Activated naive CD4-positive, alpha-beta T cell treated with Interleukin-2 at 50 U/mL for 16 hours (primary cell): Measurements from ENCODE around the gene HIVEP3.

Source experiments
- DNase-seq: peaks from one replicate; pipeline ENCODE4 v3.0.0-alpha.2; 2020

HIVEP3 gene

DNA sequence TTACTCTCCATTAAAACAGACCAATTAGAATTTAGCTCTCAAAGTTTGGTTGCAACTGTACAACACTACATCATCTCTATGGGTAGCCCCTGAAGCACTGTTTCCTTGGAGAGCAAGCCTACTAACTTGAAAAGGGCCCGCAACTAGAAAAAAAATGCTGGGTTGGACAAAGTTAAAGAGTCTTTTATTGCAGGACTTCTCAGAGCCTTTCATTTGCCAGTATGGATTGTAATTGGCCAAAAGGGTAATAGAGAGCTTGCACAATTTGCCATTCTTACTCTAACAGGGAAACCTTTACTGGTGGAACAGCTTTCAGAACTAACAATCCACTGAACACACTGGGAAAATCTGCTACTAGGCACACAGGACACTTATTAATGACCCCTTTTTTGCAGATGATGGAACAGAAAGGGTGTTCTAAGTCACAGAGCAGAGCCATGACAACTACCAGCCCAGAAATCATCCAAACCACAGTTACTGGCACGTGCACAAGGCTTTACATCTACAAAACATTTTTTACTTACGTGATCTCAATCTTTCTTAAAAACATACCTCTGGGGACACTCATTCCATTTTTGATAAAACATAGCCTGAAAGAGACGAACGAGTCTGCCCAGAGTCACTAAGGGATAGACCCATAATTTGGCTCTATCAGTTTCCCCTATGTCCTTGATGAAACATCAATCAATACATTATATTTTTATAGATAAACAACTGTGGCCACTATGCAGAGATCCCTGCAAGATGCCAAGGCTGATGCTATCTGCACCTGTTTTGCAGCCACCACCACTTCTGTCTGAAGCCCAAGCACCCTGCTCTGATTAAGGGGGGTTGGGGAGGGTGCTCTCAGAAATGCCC is 257.9 kb downstream of the HIVEP3 start:
- no peak for DNase-seq

DNA sequence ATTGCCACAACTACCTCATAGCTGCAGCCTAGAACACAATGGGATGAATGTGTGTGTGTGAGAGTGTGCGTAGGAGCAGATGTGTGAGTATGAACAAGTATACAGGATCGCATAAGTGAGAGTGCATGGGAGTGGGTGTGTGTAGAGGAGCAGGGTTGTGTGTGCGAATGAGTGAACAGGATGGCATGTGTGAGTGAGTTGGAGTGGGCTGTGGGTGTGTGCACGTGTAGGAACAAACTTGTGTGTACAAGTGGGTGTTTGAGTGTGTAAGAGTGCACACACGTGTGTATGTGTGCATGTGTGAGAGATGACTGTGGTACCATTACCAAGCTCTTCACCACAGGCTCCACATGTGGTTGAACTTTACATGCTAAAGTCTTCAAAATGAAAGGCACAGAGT is 258.8 kb downstream of the HIVEP3 start:
- no peak for DNase-seq

- no peak for DNase-seq
Measured at GRCh38 chr1:41659159-41659495, 259.6 kb downstream of the HIVEP3 start.

DNA sequence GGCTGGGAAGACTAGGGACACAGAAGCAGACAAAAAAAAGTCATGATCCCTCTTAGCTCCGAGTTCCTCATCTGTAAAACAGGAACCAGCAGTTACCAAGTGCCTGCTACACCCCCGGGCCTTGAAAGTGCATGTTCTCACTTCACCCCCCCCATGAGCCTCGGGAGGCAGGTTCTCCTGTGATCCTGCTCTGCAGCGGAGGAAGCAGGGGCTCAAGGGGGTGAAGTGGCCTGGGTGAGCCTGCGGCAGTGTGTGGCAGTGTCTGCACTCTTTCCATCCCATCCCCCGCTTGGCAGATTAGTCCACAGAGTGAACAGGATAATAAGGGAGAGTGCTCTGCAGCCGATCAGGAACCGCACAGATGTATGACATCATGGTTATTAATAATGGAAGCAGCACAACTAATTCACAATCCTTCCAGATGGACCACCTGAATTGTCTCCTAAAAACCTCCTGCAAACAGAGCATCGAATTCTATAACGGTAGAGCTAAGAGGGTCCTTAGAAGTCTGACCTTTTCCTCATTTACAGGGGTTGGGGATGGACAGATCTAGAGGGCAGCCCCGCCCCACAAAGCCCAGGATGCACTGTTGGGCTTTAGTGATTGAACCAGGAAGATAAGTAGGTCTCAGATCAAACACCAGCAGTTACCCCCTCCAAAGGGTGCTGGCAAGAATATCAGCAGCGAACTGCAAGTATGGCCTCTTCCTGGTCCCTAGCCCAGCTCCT is 260.1 kb downstream of the HIVEP3 start:
- DNase-seq = no peak

- DNase-seq = no peak
Measured at GRCh38 chr1:41657679-41658295, 260.9 kb downstream of the HIVEP3 start.

- no peak for DNase-seq
Measured at GRCh38 chr1:41656825-41657500, 261.8 kb downstream of the HIVEP3 start.

GRCh38 chr1:41656068-41656467 is 262.7 kb downstream of the HIVEP3 start:
- DNase-seq = no peak

GRCh38 chr1:41655632-41656031 is 263.1 kb downstream of the HIVEP3 start:
- no peak for DNase-seq

- no peak for DNase-seq
Measured at GRCh38 chr1:41653574-41653973, 265.1 kb downstream of the HIVEP3 start.

GRCh38 chr1:41652384-41653265 is 266.1 kb downstream of the HIVEP3 start:
- DNase-seq = no peak

DNA sequence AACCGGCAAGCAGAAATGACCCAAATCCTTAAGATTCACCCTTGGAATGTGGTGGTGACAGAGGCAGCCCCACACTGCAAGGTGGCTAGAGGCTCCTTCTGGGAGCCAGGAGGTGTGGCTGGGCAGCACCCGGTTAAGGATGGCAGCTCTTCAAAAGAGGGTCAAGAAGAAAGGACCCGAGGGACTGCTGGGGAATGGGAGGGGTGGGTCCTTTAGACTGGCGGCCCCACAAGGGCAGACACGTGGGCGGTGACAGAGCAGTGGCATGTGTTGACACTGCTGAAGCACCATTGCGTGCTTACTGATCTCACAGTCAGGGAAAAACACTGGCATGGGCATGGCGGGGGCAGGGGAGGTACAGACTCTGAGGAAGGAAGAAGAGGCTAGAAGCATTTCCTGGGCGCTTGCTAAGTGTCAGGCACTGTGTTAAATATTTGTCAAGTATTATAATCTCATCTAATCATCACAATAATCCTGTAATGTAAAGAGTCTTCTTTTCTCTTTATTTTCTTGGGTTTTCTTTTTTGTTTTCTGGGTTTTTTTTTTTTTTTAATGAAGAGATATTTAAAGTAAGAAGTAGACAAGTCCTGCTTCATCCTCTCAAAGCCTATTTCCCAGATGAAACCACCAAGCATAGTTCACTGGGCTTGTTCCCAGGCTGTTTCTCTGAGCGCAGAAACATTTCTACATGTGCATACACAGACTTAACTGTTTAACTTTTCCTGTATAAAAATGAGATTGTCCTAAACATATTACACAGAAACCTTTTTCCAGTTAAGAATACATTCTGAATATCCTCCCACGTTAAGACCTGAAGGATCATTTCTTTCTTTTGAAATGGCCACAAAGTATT is 268.5 kb downstream of the HIVEP3 start:
- peak; percentile 39 for DNase-seq

DNA sequence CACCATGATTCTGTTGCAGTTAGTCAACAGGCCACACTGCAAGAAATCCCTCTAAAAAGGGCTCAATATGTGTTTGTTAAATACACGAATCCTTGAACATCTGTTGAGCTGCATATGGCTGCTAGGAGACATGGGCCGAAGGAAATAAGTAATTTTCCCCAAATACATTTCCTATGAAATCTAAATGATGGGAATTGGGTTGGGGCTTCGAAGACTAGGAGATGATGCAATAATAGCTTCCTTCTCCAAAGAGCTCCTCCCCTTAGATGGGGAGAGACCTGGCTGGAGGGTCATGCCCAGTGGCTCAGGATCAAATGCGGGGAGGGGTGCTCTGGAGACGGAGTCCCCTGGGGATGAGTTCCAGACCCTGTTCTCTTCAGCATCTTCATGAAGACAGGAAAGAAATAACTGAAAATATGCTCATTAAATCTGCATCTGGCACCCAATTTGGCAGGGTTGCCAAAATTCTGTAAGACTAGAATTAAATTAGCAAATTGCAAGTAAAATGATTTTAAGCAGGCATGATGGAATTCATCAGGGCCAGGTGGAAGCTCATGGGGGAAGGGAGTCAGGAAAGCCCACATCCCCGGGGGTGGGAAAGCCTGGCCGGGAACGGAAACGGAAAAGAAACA is 269.2 kb downstream of the HIVEP3 start:
- DNase-seq = no peak

GRCh38 chr1:41648844-41649243 is 269.9 kb downstream of the HIVEP3 start:
- DNase-seq = no peak

GRCh38 chr1:41648230-41648629 is 270.5 kb downstream of the HIVEP3 start:
- DNase-seq = no peak

DNA sequence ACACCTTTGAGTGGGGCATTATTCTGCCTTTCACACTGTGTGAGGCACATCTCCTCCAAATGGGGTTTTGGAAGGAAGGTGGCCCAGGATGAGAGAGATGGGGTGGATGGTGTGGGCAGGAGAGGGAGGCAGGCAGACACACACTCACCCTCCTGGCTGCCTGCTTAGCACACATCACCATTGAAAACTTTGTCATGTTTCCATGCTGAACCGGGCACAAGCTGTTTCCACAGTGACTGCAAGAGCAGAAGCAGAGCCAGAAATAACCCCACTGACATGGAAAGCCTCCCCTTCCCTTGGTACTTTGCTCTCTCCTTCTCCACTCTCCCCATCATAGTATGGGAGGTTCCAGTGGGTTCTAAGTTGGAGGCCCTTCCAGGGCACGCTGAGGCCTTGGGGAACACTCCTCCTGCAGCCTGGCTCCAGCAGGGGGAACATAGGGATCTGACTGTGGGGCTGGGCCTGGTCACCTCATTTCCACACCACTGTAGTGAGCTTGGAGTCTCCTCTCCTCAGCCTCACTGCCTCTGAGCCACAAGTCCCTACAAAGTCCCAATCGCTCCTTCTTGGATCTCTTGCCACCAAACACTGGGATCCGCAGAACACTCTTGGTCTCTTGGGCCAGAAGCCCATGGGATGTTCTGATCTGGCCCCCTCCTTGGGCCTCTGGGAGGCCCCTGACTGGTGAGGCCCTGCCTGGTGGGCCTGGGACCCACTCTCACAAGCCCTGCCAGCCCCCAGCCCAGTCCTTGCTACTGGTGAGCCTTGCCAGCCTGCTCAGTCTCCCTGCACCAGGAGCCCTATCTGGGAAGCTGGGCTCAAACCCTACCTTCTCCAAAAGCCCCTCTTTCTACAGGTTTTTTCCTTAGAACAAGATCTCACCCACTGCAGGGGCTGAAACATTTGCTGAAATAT is 271.2 kb downstream of the HIVEP3 start:
- DNase-seq = no peak

GRCh38 chr1:41646186-41646585 is 272.5 kb downstream of the HIVEP3 start:
- no peak for DNase-seq

- no peak for DNase-seq
Measured at GRCh38 chr1:41645062-41645461, 273.7 kb downstream of the HIVEP3 start.

DNA sequence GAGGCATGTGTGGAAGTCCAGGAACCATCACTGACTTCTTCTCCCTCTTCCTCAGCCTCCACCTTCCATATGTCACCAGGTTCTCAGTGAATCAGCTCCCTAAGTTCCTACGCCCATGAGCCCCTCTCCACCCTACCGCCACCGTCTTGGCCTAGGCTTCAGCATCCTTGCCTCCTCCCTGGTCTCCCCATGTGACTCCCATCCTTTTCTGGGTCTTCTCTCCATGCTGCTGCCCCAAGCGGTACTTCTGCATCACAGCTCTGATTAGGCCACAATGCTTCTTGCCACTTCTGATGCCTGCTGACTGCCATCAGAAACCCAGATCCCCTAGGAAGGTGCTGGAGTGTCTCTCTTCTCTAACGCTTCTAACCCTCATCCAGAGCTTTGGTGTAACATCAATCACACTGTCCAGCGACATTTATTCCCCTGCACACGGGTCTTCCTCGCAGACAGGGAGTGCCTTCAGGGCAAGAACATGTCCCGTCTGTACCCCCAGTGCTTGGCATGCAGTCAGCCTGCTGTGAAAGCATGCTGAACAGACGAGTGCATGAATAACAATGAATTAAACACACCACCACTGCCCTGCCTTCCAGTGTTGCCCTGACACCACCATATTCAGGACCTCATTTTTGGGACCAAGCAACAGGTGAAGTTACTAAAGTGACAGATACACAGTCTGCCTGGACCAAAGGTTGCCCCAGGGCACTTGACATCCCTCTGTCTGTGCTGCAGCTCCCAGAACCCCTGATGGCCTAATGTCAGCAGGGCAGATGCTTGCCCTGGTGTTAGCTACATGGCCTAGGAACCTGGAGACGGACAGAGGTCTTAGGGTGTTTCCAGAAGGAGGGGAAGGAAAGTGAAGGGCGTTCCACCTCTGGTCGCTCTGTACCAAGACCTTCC is 275.6 kb downstream of the HIVEP3 start:
- DNase-seq = no peak
